Fibroblast of mammary gland (primary cell): ENCODE data around the gene ARGLU1.

Source experiments
- DNase-seq: peaks from one replicate; pipeline ENCODE4 v3.0.0-alpha.2; 2010; ENCODE audit warnings: low read depth
- H3K4me3 ChIP-seq: 2 replicates; pipeline ENCODE4 v1.5.1; 2011; ENCODE audit warnings: low read depth, mild to moderate bottlenecking, low read length, moderate library complexity; ENCODE audit not compliant: control insufficient read depth
- TF ChIP-seq, protein P1 (sequence below): conservative IDR thresholded peaks from 2 replicates; pipeline ENCODE4 v1.5.1; 2011; ENCODE audit warnings: low read depth, low read length, inconsistent platforms; ENCODE audit not compliant: control insufficient read depth, insufficient read depth

Gene ARGLU1

DNA sequence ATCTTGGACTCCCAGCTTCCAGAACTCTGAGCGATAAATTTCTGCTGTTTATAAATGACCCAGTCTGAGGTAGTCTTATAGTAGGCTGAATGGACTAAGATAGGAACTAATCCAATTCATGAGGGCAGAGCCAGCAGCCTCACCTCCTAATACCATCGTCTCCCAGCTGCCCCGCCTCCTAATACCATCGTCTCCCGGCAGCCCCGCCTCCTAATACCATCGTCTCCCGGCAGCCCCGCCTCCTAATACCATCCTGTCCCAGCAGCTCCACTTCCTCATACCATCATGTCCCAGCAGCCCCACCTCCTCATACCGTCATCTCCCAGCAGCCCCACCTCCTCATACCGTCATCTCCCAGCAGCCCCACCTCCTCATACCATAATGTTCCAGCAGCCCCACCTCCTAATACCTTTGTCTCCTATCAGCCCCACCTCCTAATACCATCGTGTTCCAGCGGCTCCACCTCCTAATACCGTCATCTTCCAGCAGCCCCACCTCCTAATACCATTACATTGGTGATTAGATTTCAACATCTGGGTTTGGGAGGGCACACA is 2.4 kb upstream of the ARGLU1 start:
- peak; percentile 81 for DNase-seq
- H3K4me3 ChIP-seq = peak overlapping the region; percentile 27
- TF ChIP-seq, protein P1, sequence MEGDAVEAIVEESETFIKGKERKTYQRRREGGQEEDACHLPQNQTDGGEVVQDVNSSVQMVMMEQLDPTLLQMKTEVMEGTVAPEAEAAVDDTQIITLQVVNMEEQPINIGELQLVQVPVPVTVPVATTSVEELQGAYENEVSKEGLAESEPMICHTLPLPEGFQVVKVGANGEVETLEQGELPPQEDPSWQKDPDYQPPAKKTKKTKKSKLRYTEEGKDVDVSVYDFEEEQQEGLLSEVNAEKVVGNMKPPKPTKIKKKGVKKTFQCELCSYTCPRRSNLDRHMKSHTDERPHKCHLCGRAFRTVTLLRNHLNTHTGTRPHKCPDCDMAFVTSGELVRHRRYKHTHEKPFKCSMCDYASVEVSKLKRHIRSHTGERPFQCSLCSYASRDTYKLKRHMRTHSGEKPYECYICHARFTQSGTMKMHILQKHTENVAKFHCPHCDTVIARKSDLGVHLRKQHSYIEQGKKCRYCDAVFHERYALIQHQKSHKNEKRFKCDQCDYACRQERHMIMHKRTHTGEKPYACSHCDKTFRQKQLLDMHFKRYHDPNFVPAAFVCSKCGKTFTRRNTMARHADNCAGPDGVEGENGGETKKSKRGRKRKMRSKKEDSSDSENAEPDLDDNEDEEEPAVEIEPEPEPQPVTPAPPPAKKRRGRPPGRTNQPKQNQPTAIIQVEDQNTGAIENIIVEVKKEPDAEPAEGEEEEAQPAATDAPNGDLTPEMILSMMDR = no peak

DNA sequence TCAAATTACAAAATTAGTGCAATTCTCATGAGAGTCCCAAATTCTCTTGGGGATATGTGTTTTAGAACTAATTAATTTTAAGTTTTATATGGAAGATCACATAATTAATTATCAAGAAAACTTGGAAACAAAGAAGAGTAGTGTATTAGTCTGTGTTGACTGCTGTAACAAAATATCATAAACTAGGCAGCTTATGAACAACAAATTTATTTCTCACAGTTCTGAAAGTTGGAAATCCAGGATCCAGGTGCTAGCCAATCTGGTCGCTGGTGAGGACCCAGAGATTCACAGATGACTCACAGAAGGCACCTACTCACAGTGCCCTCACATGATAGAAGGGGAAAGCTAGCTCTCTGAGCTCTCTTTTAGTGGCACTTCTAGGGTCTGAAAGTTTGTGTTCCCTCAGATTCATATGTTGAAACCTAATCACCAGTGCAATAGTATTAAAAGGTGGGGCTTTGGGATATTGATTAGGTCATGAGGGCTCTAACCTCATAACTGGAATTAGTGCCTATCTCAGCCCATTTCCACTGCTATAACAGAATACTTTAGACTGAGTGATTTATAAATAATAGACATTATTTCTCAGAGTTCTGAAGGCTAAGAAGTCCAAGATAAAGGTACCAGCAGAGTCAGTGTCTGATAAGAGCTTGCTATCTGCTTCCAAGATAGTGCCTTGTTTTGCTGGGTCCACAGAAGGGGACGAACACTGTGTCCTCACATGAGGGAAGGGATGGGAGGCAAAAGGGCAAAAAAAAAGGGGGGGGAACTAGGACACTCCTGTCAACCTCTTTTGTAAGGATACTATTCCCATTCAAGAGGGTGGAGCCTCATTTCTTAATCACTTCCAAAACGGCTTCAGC is 1.5 kb upstream of the ARGLU1 start:
- DNase-seq = no peak
- no peak overlapping the region for H3K4me3 ChIP-seq
- TF ChIP-seq, protein P1 = no peak

- H3K4me3 ChIP-seq = peak overlapping the region; percentile 90
- TF ChIP-seq, protein P1 = no peak
- no peak for DNase-seq
Measured at GRCh38 chr13:106568299-106569003, 514 bp upstream of the ARGLU1 start.

GRCh38 chr13:106566641-106567473 is 1.1 kb downstream of the ARGLU1 start:
- peak overlapping the region; percentile 90 for H3K4me3 ChIP-seq
- TF ChIP-seq, protein P1 = no peak
- peak; percentile 64 for DNase-seq

GRCh38 chr13:106565127-106565775 is 2.7 kb downstream of the ARGLU1 start:
- DNase-seq = no peak
- TF ChIP-seq, protein P1 = no peak
- no peak overlapping the region for H3K4me3 ChIP-seq

DNA sequence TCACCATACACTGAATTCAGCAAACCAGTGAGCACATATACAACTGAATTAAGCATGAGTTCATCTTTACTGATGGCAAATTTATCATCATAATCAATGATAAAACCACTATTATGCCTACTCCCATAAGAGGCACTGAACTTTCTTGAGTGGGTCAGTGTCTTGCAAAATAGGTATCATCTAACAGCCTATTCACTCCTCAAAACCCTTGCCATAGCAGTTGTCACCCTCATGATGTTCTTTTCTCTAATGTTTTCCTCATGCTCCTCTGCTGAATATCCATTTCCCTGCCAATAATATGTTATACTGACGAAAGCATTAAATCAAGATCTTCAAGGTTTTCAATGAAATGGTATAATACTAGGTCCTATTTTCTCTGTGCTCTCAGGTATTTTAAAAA is 5.6 kb downstream of the ARGLU1 start:
- peak; percentile 42 for DNase-seq
- H3K4me3 ChIP-seq = no peak overlapping the region

More for the DNA sequence above, 5.6 kb downstream of the ARGLU1 start:
- TF ChIP-seq, protein P1 = no peak
